ENCODE measurements around the gene TBX10. TPM values are rescaled to one million over a fixed set of nuclear protein-coding genes. Genes with fewer than 3 reads are reported as not detected.
"Not testable (repeated sequence)": the region's sequence is repeated elsewhere in the genome, so short reads cannot be mapped to it uniquely, and the experiment has no call there.

Gene TBX10
- polyA plus RNA-seq, 1 experiment: not detected

GRCh38 chr11:67596753-67597300 lies 42.7 kb downstream of the TBX10 start:
- Histone ChIP-seq H3K4me3 (ENCODE audit: low read depth, low read length) (no peak overlapping the region), H3K27me3 (ENCODE audit: control insufficient read depth, insufficient read depth, low read length) (peaks cover 8% of the 10 kb centered on the region; the same call in 1 of the 2 replicates), H3K36me3 (ENCODE audit: control insufficient read depth, insufficient read depth, low read length) (no peaks in the 10 kb centered on the region)
- no peak for DNase-seq (ENCODE audit: low read depth)
- no peak for TF ChIP-seq CTCF (IDR thresholded peaks at IDR 0.05; ENCODE audit: insufficient read depth, low read depth, low read length)
- CTCF ChIA-PET: interaction anchor here (1.5 to 1.7 kb wide), 3 partner anchors 11 to 24 kb away, joined by 3 to 5 read pairs (median 4); partner anchors contain the start of gene GSTP1
- POLR2A ChIA-PET: no interaction called here

GRCh38 chr11:67594480-67594879 lies 45.1 kb downstream of the TBX10 start:
- DNase-seq (ENCODE audit: low read depth): no peak
- Histone ChIP-seq H3K4me3 (ENCODE audit: low read depth, low read length) (no peak overlapping the region), H3K27me3 (ENCODE audit: control insufficient read depth, insufficient read depth, low read length) (peaks cover 5% of the 10 kb centered on the region; the same call in 1 of the 2 replicates), H3K36me3 (ENCODE audit: control insufficient read depth, insufficient read depth, low read length) (no peaks in the 10 kb centered on the region)
- ChIA-PET CTCF (interaction anchor here (1.3 kb wide), 1 partner anchor 20 kb away, joined by 4 read pairs; no protein-coding TSS in a partner anchor), POLR2A (no interaction called here)
- TF ChIP-seq CTCF (IDR thresholded peaks at IDR 0.05; ENCODE audit: insufficient read depth, low read depth, low read length): no peak

- no peak for DNase-seq (ENCODE audit: low read depth)
- CTCF ChIA-PET: interaction anchor here (1.3 to 1.8 kb wide), 2 partner anchors 10 to 21 kb away, joined by 4 to 6 read pairs; partner anchors contain the start of gene GSTP1
- Histone ChIP-seq H3K27me3 (ENCODE audit: control insufficient read depth, insufficient read depth, low read length) (peaks cover 5% of the 10 kb centered on the region; the same call in 1 of the 2 replicates), H3K4me3 (ENCODE audit: low read depth, low read length) (no peak overlapping the region), H3K36me3 (ENCODE audit: control insufficient read depth, insufficient read depth, low read length) (no peaks in the 10 kb centered on the region; the same call in 1 of the 2 replicates)
- no peak for TF ChIP-seq CTCF (IDR thresholded peaks at IDR 0.05; ENCODE audit: insufficient read depth, low read depth, low read length)
- POLR2A ChIA-PET: no interaction called here
Observed at GRCh38 chr11:67593565-67593905, 46.0 kb downstream of the TBX10 start.

GRCh38 chr11:67592880-67593564 lies 46.5 kb downstream of the TBX10 start:
- CTCF ChIA-PET: interaction anchor here (1.8 kb wide), 1 partner anchor 9 kb away, joined by 6 read pairs; the partner anchor contains the start of gene GSTP1
- DNase-seq (ENCODE audit: low read depth): no peak

GRCh38 chr11:67588899-67589415 lies 50.6 kb downstream of the TBX10 start:
- CTCF ChIA-PET; H3K36me3 ChIP-seq (ENCODE audit: control insufficient read depth, insufficient read depth, low read length); H3K4me3 ChIP-seq (ENCODE audit: low read depth, low read length); DNase-seq (ENCODE audit: low read depth); H3K27me3 ChIP-seq (ENCODE audit: control insufficient read depth, insufficient read depth, low read length); POLR2A ChIA-PET: not testable (repeated sequence)

More at GRCh38 chr11:67592880-67593564, 46.5 kb downstream of the TBX10 start:
- TF ChIP-seq CTCF (IDR thresholded peaks at IDR 0.05; ENCODE audit: insufficient read depth, low read depth, low read length): no peak
- Histone ChIP-seq H3K36me3 (ENCODE audit: control insufficient read depth, insufficient read depth, low read length) (peaks cover 1% of the 10 kb centered on the region; the same call in 1 of the 2 replicates), H3K27me3 (ENCODE audit: control insufficient read depth, insufficient read depth, low read length) (peaks cover 5% of the 10 kb centered on the region; the same call in 1 of the 2 replicates), H3K4me3 (ENCODE audit: low read depth, low read length) (no peak overlapping the region)
- POLR2A ChIA-PET: no interaction called here

Measured in BJ (cell line).